Endothelial cell of umbilical vein (primary cell): Measurements from ENCODE around the gene VPS4A. TPM values are rescaled to one million over a fixed set of nuclear protein-coding genes. Genes with fewer than 3 reads are reported as not detected.

Experiments
- BruUV-seq: library from RNA; stranded (reverse); fragments of 400-500 nt; replicated peaks from 2 replicates; lab custom pipeline; 2021; lab: Mats Ljungman, UMichigan
- CTCF ChIA-PET: fragments of 300-600, 350-600 bp; sonication (Branson Sonifier 250); formaldehyde crosslinking; loops from one replicate; lab custom pipeline; 2021; ENCODE audit warnings: antibody characterized with exemption, inconsistent platforms; lab: Charles Lee
- POLR2A ChIA-PET: fragments of 300-600, 350-600 bp; sonication (Branson Sonifier 250); formaldehyde crosslinking; loops from one replicate; lab custom pipeline; 2021; ENCODE audit warnings: antibody characterized with exemption, inconsistent platforms; lab: Charles Lee
- DNase-seq: peaks from one replicate; pipeline ENCODE4 v3.0.0-alpha.2; 2011; ENCODE audit warnings: low read depth, low spot score
- FAIRE-seq: peaks from 2 replicates; lab custom pipeline; 2011; peaks lifted over from hg19 to GRCh38; lab: Jason Lieb, UNC
- H2AFZ ChIP-seq: 2 replicates; pipeline ENCODE4 v1.6.0; 2012; ENCODE audit warnings: low read depth, low read length, control low read depth, inconsistent platforms
- H3K27ac ChIP-seq: 2 replicates; pipeline ENCODE4 v1.5.1; 2011; ENCODE audit warnings: low read depth, mild to moderate bottlenecking, control low read depth, low read length, moderate library complexity; ENCODE audit not compliant: insufficient read depth
- H3K27me3 ChIP-seq, 2 experiments: 2 replicates each; pipeline versions ENCODE4 v1.6.0 to v1.6.1; 2011; ENCODE audit warnings: low read length in 2 of 2, mixed read lengths in 1 of 2; ENCODE audit not compliant: control insufficient read depth in 2 of 2, insufficient read depth in 2 of 2
- H3K36me3 ChIP-seq, 2 experiments: 2 replicates in 1 of 2; 3 replicates in 1 of 2; pipeline ENCODE4 v1.5.1; 2011; ENCODE audit warnings: low read length in 2 of 2, mild to moderate bottlenecking in 1 of 2, moderate library complexity in 1 of 2; ENCODE audit not compliant: control insufficient read depth in 2 of 2, insufficient read depth in 2 of 2; ENCODE audit errors: extremely low read depth in 1 of 2
- H3K4me1 ChIP-seq: 3 replicates; pipeline ENCODE4 v1.5.1; 2011; ENCODE audit warnings: mild to moderate bottlenecking, low read length; ENCODE audit not compliant: control insufficient read depth, insufficient read depth; ENCODE audit errors: extremely low read depth
- H3K4me2 ChIP-seq: 2 replicates; pipeline ENCODE4 v1.6.1; 2011; ENCODE audit warnings: low read length, control low read depth, mixed read lengths; ENCODE audit not compliant: insufficient read depth
- H3K4me3 ChIP-seq, 3 experiments: fragments of 200-600 bp in 1 of 3; sonication (generic), shearing (Covaris generic) in 1 of 3; replicated peaks in 1 of 3; 2 replicates each; pipeline ENCODE4 v1.5.1; 2011 to 2016; ENCODE audit warnings: control low read depth in 3 of 3, low read length in 3 of 3, mild to moderate bottlenecking in 2 of 3, inconsistent platforms in 1 of 3, low read depth in 1 of 3, moderate library complexity in 1 of 3; ENCODE audit not compliant: insufficient read depth in 1 of 3
- H3K79me2 ChIP-seq: 2 replicates; pipeline ENCODE4 v1.6.0; 2012; ENCODE audit warnings: low read length, inconsistent platforms; ENCODE audit not compliant: control insufficient read depth, insufficient read depth
- H3K9ac ChIP-seq: replicated peaks from 2 replicates; pipeline ENCODE3; 2011; ENCODE audit warnings: low read length, control low read depth; ENCODE audit not compliant: insufficient read depth; ENCODE audit errors: extremely low read depth
- H3K9me1 ChIP-seq: replicated peaks from 3 replicates; pipeline ENCODE4 v1.6.0; 2011; ENCODE audit warnings: mild to moderate bottlenecking, low read length; ENCODE audit not compliant: control insufficient read depth, insufficient read depth; ENCODE audit errors: extremely low read depth
- H3K9me3 ChIP-seq: replicated peaks from 2 replicates; pipeline ENCODE4 v1.5.1; 2012; ENCODE audit warnings: low read length, inconsistent platforms; ENCODE audit not compliant: control insufficient read depth, insufficient read depth
- H4K20me1 ChIP-seq: replicated peaks from 2 replicates; pipeline ENCODE3; 2011; ENCODE audit warnings: mild to moderate bottlenecking, low read length; ENCODE audit not compliant: control insufficient read depth, insufficient read depth; ENCODE audit errors: extremely low read depth
- CTCF ChIP-seq, 2 donors: IDR thresholded peaks; 1 replicate in 1 of 2; 2 replicates in 1 of 2; pipeline ENCODE4 v1.5.1; 2011; ENCODE audit warnings: low read length in 2 of 2, mild to moderate bottlenecking in 2 of 2, moderate library complexity in 2 of 2, control low read depth in 1 of 2, inconsistent platforms in 1 of 2, low read depth in 1 of 2; ENCODE audit not compliant: insufficient read depth in 1 of 2; ENCODE audit errors: extremely low read depth in 1 of 2
- EZH2 ChIP-seq: IDR thresholded peaks from 2 replicates; pipeline ENCODE4 v1.6.1; 2012; ENCODE audit warnings: borderline replicate concordance, low read depth, mild to moderate bottlenecking, moderate library complexity, low read length, inconsistent platforms; ENCODE audit not compliant: severe bottlenecking
- GATA2 ChIP-seq: IDR thresholded peaks from 2 replicates; pipeline ENCODE4 v1.7.0; 2011; ENCODE audit warnings: low read depth, mild to moderate bottlenecking, moderate library complexity, mixed read lengths, low read length; ENCODE audit not compliant: insufficient read length, insufficient read depth
- MAX ChIP-seq: IDR thresholded peaks from 2 replicates; pipeline ENCODE4 v1.6.1; 2011; ENCODE audit not compliant: insufficient read depth, insufficient read length
- MYC ChIP-seq: IDR thresholded peaks from one replicate; pipeline ENCODE4 v1.6.1; 2011; ENCODE audit warnings: mild to moderate bottlenecking, low read depth, low read length
- POLR2A ChIP-seq: IDR thresholded peaks from 2 replicates; pipeline ENCODE4 v1.6.1; 2012; ENCODE audit warnings: low read depth, mild to moderate bottlenecking, control low read depth, low read length
- POLR2AphosphoS5 ChIP-seq: IDR thresholded peaks from 2 replicates; pipeline ENCODE4 v1.6.1; 2012; ENCODE audit warnings: low read depth, mild to moderate bottlenecking, control low read depth, low read length, moderate library complexity; ENCODE audit not compliant: insufficient read depth
- dilution Hi-C: fragments of 300-500 bp; cut with MboI; formaldehyde crosslinking; loops from one replicate; pipeline ENCODE4 v1.15.0; 2019; ENCODE audit warnings: low sequenced_read_pairs; ENCODE audit not compliant: extremely low pct_ligation_motif_present
- intact Hi-C: fragments of 100-400 bp; cut with micrococcal nuclease; formaldehyde crosslinking; loops from one replicate; pipeline ENCODE4 v1.10.0; 2022
- polyA plus RNA-seq, 4 experiments: library from polyadenylated mRNA; depleted of rRNA in 3 of 4; stranded (reverse) in 3 of 4; unstranded in 1 of 4; fragments of >200 nt; gene quantifications; 2 replicates each; pipeline versions ENCODE4 v1.2.1 to v1.2.3, GENCODE V29; 2011 to 2012; ENCODE audit warnings: missing spikeins in 1 of 4
- total RNA-seq: library from RNA; stranded (reverse); gene quantifications from 2 replicates; pipeline ENCODE4 v1.2.3, GENCODE V29; 2021

VPS4A gene
- total and polyA plus RNA-seq, 2 donors (not counting 3 experiments of a cell fraction or from before 2014, with no cell fraction given), result 22.3 to 34.8 TPM

DNA sequence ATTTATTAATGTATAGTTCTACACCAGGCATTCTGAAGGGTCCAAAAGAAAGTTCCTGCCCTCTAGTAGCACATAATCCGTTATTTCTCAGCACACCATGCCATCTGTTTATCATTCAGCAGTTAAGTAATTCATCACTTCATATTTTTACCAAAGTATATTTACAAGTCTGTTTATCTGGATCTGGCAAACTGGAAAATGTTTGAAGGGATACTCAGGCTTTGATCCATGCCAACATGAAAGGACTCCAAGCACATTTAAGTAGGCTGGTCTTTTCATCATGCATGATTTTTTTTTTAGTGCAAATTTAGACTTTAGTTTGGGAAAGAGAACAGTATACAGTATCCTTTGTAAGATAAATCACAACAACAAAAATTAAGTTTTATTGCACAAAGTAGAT is 4.1 kb upstream of the VPS4A start:
- H3K79me2 ChIP-seq, result peaks cover 7% of the 10 kb centered on the region
- H3K9me1 ChIP-seq, result no peaks in the 10 kb centered on the region
- no TSS peak for BruUV-seq
- peaks cover 2 to 3% of the 10 kb centered on the region in 2 experiments for H3K36me3 ChIP-seq
- H4K20me1 ChIP-seq, result no peaks in the 10 kb centered on the region
- no peak overlapping the region for H3K27ac ChIP-seq
- no peak overlapping the region for H3K4me2 ChIP-seq
- intact Hi-C loops (no loop called here), dilution Hi-C loops (no loop called here)
- H3K27me3 ChIP-seq, result no peaks in the 10 kb centered on the region
- no peak overlapping the region for H2AFZ ChIP-seq
- no peak overlapping the region for H3K4me3 ChIP-seq
- FAIRE-seq (no peak), DNase-seq (no peak)
- ChIA-PET CTCF (no interaction called here), POLR2A (no interaction called here)
- TF ChIP-seq POLR2A, result no peak
- TF ChIP-seq MYC, result no peak
- TF ChIP-seq CTCF (IDR thresholded peaks at IDR 0.05; ENCODE audit: extremely low read depth in 1 of 2, insufficient read depth in 1 of 2, low read depth in 1 of 2, low read length in 2 of 2), result no peak
- no peak for TF ChIP-seq EZH2
- TF ChIP-seq POLR2AphosphoS5, result no peak
- no peak for TF ChIP-seq GATA2
- no peaks in the 10 kb centered on the region for H3K9me3 ChIP-seq
- H3K4me1 ChIP-seq, result peaks cover 7% of the 10 kb centered on the region
- H3K9ac ChIP-seq, result no peak overlapping the region

DNA sequence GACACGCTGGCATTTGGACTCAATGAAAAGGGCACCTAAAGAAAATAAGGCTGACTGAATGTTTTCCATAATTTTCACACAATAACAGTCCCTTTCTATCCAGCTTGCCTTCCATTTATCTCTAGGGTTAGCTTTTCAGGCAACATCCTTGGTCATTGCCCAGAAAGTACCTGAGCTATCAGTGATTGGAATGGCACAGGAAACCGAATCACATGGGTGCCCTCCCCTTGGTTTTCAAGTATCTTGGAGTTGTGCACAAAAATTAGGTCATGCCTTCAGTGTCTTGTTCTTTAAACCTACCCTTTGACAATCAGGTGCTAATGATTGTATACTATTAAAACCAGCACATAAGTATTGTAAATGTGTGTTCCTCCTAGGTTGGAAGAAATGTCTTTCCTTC is 3.3 kb upstream of the VPS4A start:
- H3K4me3 ChIP-seq, result no peak overlapping the region
- H3K9me1 ChIP-seq, result no peaks in the 10 kb centered on the region
- no peak for TF ChIP-seq MYC
- TF ChIP-seq GATA2, result no peak
- TF ChIP-seq MAX, result no peak
- TF ChIP-seq POLR2A, result no peak
- H4K20me1 ChIP-seq, result no peaks in the 10 kb centered on the region
- no peak for DNase-seq
- FAIRE-seq, result no peak
- H2AFZ ChIP-seq, result no peak overlapping the region
- no peaks in the 10 kb centered on the region for H3K27me3 ChIP-seq
- ChIA-PET POLR2A (no interaction called here), CTCF (no interaction called here)
- no peaks in the 10 kb centered on the region for H3K9me3 ChIP-seq
- H3K27ac ChIP-seq, result no peak overlapping the region
- H3K4me1 ChIP-seq, result peaks cover 10% of the 10 kb centered on the region
- no peak overlapping the region for H3K4me2 ChIP-seq
- no peak overlapping the region for H3K9ac ChIP-seq
- H3K36me3 ChIP-seq, result peaks cover 2% of the 10 kb centered on the region in 2 experiments
- peaks cover 13% of the 10 kb centered on the region for H3K79me2 ChIP-seq
- dilution Hi-C loops (no loop called here), intact Hi-C loops (no loop called here)
- BruUV-seq, result no TSS peak
